Hematopoietic multipotent progenitor cell treated with erythropoietin and hydrocortisone succinate and interleukin-3 and kit ligand, for 15 days (in vitro differentiated cells): ENCODE data around the gene MRPL57.
A peak's percentile ranks its signal among the peaks of the same experiment; 100 is the strongest.
"Not testable (repeated sequence)": the region's sequence is repeated elsewhere in the genome, so short reads cannot be mapped to it uniquely, and the experiment has no call there.

Experiments used
- DNase-seq: peaks from one replicate; pipeline ENCODE4 v3.0.0-alpha.2; 2015; ENCODE audit warnings: low spot score

Gene MRPL57

DNA sequence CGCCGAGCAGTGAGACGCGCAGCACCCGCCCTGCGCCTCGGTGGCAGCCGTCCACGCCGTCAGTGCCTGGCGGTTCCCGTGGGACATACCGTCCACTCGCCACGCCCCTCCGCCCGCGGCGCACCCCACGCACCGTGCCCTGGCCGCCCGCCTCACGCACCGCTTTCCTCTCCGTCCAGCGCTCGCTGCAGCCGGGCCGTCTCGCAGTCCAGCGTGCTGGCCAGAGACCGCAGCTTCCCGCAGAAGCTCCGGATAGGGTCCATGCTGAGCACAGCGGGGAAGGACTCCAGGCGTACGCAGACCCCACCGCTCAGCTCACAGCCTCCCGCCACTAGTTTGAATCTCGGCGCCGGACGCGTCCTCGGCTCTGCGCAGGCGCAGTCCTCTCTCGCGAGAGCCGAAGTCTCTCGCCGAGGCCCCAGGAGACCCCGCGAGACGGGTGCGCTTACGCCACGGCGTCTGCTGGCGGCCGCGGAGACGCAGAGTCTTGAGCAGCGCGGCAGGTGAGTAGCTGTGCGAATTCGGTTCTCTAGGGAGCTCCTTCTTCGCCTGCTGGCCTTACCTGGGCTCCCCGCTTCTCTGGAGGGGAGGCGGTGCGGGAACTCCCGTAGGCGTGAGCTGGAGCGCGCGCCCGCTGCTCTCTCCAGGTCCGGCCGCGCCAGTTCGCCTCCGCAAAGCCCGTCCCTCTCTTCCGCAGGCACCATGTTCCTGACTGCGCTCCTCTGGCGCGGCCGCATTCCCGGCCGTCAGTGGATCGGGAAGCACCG is at the start of gene MRPL57, which contains the start of gene SKA3:
MRPL57 (plus strand) TSS at position 444 of the 767 bp plus-strand sequence; CDS start at position 703, 259 bp downstream.
SKA3 (minus strand) TSS at position 338 of the 767 bp plus-strand sequence; CDS start at position 263, 75 bp downstream.
- DNase-seq: peak; percentile 91

DNA sequence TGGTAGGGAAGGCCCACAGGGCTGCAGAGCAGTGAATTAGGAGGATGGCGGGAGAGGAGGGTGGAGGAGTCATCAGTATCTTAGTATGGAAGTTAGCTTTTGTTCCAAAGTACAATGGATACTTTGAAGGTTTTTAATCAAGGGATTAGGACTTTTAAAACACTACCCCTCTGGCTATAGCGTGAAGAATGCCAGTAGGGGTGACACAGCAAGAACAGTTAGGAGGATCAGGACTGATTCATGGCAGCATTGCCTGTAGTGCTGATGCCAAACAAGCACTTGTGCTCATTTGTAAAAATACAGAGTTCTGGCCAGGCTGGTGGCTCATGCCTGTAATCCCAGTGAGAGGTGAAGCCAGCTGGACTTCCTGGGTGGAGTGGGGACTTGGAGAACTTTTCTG is 46.3 kb upstream of the MRPL57 start:
- DNase-seq: no peak

DNA sequence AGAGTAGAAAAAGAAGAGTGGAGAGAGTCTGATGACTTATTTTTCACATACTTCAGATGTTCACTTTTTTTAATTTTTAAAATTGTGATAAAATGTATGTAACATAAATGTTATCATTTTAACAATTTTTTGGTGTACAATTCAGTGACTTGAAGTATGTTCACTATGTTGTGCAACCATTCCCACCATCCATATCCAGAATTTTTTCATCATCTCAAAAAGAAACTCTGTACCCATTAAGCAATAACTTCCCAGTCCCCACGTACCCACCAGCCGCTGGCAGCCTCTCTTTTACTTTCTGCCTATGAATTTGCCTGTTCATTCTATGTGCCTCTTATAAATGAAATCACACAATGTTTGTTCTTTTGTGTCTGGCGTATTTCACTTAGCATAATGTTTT is 43.4 kb upstream of the MRPL57 start:
- DNase-seq: no peak

DNA sequence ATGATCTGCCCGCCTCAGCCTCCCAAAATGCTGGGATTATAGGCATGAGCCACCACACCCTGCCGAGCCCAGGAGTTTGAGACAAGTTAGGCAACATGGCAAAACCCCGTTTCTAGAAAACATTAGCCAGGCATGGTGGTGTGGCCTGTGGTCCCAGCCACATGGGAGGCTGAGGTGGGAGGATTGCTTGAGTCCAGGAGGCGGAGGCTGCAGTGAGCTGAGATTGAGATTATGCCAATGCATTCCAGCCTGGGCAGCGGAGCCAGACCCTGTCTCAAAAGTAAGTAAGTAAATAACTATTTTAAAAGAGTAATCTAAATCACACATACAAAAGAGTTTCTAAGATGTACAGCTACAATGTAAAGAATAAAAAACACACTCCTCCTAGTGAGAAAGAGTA is 42.0 kb upstream of the MRPL57 start:
- DNase-seq: no peak

DNA sequence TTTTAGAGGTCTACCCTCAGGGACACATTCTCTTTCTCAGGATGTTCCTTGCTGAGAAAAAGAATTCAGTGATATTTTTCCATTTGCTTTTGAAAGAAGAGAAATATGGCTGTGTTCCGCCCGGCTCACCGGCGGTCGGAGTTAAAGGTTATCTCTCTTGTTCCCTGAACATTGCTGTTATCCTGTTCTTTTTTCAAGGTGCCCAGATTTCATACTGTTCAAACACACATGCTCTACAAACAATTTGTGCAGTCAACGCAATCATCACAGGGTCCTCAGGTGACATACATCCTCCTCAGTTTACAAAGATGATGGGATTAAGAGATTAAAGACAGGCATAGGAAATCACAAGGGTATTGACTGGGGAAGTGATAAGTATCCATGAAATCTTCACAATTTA is 40.6 kb upstream of the MRPL57 start:
- DNase-seq: not testable (repeated sequence)

DNA sequence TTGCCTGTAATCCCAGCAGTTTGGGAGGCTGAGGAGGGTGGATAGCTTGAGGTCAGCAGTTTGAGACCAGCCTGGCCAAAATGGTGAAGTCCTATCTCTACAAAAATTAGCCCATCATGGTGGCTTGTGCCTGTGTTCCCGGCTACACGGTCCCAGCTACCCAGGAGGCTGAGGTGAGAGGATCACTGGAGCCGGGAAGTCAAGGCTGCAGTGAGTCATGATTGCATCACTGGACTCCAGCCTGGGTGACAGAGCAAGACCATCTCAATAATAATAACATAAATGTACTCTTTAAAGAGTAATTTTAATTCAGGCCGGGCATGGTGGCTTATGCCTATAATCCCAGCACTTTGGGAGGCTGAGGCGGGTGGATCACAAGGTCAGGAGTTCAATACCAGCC is 38.8 kb upstream of the MRPL57 start:
- DNase-seq: no peak

DNA sequence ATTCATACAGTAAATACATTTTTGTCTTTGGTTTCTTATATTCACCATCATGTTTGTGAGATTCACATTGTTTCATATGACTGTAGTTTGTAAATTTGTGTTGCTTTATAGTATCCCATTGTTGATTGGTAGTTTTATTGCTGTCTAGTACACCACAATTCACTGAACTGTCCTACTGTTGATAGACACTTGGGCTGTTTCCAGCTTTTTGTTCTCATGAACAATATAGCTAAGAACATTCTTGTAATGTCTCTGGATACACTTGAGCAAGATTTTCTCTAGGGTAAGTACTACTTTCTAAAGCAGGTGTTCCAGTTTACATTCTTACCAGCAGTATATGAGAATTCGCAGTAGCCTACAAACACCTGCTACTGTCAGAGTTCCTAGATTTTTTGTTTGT is 37.9 kb upstream of the MRPL57 start:
- DNase-seq: no peak

DNA sequence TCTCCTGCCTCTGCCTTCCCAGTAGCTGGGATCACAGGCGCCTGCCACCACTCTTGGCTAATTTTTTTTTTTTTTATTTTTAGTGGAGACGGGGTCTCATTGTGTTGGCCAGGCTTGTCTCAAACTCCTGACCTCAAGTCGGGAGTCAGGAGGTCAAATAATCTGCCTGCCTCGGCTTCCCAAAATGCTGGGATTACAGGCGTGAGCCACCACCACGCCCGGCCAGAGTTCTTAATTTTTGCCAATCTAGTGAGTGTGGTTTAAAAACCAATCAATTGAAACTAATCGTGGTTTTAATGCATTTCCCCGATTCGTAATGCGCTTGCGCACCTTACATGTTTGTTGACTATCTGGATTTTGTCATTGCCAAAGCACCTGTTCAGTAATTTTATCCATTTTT is 37.1 kb upstream of the MRPL57 start:
- no peak for DNase-seq

DNA sequence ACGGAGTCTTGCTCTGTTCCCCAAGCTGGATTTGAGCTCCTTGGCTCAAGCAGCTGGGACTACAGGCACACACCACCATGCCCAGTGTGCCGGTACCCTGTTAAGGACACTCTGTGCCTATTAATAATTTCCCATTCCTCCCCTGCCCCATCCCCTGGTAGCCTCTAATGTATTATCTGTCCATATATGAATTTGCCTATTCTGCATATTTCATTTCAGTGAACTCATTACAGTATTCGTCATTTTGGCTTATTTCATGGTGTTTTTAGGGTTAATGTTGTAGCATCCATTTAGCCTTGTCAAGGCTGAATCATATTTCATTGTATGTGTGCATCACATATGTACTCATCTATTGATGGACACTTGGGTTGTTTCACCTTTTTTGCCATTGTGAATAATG is 33.7 kb upstream of the MRPL57 start:
- no peak for DNase-seq

DNA sequence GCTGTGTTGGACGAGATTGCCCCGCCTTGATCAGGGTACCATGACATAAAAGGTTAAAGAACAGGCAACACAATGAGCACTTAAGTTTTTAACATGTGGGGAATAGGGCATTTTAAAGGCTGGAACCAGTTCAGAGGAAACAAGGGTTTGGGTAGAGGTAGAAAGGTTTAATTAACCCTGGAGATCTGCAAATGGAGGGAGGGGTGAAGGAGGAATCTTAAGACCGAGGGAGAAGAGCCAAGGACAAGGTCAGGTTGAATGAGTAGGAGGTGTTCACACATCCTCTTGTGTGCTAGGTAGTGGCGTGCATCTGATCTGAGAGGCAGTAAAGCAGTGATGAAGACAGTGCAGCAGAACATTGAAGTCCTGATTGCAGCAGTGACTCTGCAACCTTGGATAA is 28.6 kb upstream of the MRPL57 start:
- DNase-seq: no peak

DNA sequence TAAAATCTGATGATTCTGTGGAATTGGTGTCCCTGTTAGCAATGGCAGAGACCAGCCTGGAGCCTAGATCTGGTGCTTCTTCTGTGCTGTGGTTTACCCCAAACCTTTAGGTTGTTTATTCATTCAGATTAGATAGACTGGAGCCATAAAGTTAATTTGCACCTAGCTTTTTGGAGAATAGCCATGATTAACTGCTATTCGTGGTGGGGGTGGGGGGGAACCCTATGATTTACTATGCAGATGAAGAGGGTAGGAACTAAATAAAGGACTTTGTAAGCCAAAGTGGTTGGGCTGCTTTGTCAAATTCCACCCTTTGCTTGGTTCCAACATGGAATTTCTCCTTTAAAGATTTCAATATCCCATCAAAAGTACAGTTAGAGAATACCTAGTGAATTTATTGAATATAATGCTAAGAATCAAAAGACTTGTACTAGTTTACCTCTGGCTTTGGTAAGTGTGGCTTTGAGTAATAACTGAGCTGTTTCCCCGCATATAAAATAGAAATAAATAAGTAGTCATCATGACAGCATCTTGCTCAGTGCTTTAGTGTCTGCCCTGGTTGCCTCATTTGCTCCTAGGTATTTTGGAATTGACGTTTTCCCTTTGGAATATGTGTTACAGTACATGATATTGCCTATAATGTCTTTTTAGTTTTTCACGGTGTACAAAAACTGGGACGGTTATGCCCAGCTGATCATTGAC is 27.8 kb upstream of the MRPL57 start:
- DNase-seq: no peak

DNA sequence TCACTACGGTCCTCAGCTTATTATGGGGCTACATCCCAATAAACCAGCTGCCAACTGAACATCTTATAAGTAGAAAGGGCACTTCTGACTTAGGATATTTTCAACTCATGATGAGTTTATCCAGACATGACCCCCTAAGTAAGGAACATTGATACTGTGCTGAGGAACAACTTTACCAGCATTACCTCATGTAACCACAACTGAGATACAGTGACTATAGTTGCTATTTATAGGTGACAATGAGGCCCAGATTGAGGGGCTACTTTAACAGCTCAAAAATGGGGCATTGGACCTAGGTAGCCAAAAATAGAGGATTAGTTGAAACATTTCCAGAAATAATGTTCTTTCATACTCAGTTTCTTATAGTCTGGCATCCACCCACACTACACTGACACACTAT is 26.9 kb upstream of the MRPL57 start:
- DNase-seq: no peak

DNA sequence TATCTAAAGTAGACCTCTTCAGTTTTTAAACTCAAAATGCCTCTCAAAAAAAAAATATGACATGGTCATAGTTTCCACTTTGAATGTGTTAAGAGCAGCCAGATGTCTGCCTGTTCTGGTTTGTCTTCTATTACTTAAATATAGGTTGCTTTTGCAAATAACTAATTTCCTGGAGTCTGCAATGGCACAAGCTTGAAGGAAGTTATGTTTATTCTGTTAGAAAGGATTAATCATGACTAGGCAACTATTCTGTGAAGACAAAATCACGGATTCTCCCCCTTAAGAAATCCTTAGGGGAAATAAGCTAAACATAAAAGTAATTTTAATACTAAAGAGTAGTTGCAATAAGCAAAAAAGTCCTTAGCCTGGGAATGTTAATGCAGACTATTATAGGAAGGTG is 26.4 kb upstream of the MRPL57 start:
- DNase-seq: no peak

DNA sequence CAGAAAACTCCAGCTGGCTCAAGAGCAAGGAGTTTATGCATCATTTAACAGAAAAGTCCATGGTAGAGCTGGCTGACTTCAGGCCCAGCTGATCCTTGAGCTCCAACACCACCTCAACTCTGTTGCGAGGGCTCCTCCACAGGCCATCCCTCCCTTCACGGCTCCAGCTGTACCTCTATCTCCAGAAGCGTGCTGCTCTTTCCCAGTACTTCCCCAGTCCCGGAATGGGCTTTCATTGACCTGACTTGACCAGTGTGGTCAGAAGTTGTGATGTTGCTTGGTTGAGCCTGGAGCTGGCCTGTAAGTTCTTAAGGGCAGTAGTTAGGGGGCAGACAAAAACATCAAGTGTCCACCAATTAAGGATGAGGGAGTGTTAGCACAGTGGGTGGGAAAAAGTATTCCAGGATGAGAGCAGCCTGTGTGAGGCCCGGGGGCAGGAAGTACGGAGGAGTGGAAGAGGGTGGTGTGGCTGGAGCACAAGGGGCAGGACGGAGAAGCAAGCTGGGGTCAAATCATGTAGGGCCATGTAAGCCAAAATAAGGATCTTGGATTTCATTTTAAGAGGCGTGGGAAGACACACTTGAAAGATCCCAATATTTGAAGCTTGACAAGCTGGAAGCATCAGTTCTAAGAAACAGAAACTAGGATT is 24.1 kb upstream of the MRPL57 start:
- no peak for DNase-seq

DNA sequence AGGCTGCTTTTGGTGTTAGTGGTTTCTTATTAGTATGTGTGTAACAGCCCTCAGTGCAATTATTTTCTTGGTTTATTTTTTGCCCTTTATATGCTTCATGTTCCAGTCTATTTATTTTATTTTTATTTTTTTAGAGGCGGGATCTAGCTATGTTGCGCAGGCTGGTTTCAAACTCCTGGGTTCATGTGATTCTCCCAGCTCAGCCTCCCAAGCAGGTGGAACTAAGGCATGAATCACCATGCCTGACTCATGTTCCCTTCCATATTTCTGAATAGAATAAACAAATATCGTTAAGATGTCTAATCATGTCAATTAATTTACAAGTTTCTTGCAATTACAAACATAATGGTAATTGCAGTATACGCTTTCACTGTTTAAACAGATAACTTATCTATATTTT is 11.8 kb upstream of the MRPL57 start:
- DNase-seq: no peak

DNA sequence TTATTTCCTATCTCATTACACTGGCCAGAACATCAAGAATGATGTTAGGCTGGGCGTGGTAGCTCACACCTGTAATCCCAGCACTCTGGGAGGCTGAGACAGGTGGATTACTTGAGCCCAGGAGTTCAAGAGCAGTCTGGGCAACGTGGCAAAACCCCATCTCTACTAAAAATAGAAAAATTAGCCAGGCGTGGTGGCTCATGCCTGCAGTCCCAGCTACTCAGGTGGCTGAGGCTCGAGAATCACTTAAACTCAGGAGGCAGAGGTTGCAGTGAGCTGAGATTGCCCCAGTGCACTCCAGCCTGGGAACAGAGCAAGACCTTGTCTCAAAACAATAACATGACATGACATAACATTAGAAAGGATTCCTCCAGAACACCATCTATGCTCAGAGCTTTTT is 10.9 kb upstream of the MRPL57 start:
- not testable (repeated sequence) for DNase-seq

DNA sequence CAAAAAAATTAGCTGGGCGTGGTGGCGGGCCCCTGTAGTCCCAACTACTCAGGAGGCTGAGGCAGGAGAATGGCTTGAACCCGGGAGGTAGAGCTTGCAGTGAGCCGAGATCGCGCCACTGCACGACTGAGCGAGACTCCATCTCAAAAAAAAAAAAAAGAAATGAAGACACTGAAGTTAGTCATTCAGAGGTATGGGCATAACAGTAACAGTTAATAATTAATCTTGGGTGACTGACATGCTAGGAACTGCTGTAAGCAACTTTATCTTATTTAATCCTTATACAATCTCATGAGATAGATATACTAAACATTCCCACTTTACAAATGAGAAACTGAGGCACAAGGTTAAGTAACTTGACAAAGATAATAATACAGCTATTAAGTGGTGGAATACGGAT is 5.0 kb upstream of the MRPL57 start:
- no peak for DNase-seq

DNA sequence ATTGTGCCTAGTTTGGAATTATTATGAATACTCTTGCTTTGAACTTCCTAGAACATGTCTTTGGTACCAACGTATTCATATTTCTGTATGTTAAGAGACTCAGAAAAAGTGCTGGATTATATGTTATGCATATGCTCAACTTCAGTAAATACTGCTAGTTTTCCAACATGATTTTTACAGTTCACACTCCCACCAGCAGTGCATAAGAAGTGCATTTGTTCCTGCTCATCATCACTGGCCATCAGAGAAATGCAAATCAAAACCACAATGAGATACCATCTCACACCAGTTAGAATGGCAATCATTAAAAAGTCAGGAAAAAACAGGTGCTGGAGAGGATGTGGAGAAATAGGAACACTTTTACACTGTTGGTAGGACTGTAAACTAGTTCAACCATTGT is 2.7 kb upstream of the MRPL57 start:
- DNase-seq: not testable (repeated sequence)

DNA sequence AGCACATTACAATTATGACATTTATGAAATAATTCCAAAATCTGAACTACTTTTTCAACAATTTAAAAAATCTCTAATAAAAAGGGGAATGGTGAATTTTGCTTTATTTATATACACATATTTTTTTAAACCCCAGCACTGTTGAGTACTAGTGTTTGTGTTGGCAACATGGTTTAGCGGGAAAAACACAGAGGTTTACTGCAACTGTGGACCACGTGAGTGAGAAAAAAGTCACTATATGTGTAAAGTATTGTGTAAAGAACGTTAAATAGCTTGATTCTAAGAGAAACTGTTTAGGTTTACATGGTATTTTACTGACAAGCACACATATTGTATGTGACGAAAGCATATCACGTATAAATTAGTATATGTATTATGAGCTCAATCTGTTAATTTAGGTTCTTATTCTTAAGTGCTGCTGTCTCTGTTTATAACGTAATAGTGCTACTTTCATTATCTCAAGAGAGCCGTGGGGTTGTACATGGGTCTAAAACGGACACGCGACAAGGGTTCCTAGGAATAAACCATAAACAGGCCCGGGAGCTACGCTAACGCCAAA is 723 bp upstream of the MRPL57 start:
- no peak for DNase-seq

DNA sequence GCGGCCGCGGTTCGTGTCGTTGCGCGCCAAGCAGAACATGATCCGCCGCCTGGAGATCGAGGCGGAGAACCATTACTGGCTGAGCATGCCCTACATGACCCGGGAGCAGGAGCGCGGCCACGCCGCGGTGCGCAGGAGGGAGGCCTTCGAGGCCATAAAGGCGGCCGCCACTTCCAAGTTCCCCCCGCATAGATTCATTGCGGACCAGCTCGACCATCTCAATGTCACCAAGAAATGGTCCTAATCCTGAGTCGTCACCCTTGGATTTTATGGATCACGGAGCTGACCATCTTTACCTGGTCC is 475 bp downstream of the MRPL57 start:
- no peak for DNase-seq

DNA sequence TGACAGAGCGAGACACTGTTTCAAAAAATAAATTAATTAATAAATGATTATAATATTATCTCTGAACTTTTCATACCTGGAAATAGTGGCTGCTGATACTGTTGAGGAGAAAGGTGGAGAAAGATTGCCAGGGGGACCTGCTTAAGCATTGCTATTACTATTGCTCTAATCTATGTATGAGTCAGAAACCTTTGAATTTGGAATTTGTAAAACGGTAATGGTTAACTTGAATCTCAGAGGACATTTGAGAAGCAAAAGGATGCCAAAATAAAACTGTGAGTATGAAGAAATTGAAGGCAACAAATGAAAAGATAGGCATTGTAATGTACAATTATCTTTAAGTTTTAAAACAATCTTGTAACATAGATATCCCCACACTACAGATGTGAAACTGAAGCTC is 5.2 kb downstream of the MRPL57 start:
- DNase-seq: no peak

DNA sequence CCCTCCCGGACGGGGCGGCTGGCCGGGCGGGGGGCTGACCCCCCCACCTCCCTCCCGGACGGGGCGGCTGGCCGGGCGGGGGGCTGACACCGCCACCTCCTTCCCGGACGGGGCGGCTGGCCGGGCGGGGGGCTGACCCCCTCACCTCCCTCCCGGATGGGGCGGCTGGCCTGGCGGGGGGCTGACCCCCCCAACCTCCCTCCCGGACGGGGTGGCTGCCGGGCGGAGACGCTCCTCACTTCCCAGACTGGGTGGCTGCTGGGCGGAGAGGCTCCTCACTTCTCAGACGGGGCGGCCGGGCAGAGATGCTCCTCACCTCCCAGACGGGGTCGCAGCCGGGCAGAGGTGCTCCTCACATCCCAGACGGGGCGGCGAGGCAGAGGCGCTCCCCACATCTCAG is 10.0 kb downstream of the MRPL57 start:
- DNase-seq: not testable (repeated sequence)

DNA sequence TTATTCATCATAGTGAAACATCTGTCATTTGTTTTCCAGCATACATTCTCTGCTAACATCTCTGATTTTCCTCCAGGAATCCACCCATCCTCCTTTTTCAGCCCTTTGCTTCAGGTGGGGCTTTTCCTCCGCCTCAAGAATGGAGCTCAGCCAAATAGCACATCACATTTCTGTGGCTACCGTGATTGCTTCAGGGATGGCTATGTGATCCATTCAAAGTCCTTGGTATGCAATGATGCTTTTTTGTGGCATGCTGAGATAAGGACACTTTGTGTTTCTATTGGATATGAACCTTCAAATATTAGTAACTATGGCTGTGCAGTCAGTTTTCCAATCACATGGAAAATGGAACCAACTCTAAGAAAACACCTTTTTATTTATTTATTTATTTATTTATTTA is 18.3 kb downstream of the MRPL57 start:
- DNase-seq: not testable (repeated sequence)
